GM10266 (cell line): ENCODE results near the gene CAP2.
"Not testable (repeated sequence)": the region's sequence is repeated elsewhere in the genome, so short reads cannot be mapped to it uniquely, and the experiment has no call there.

Source experiments
- DNase-seq: peaks from one replicate; pipeline ENCODE4 v3.0.0; 2012; ENCODE audit errors: extremely low spot score
- CTCF ChIP-seq: IDR thresholded peaks from 2 replicates; pipeline ENCODE4 v1.5.1; 2012; ENCODE audit warnings: mild to moderate bottlenecking, low read depth; ENCODE audit not compliant: control insufficient read depth, insufficient read depth; ENCODE audit errors: missing control alignments

Gene CAP2

GRCh38 chr6:17396256-17396655, 2.9 kb downstream of the CAP2 start:
- no peak for DNase-seq

GRCh38 chr6:17397764-17398194, 4.4 kb downstream of the CAP2 start:
- no peak for TF ChIP-seq CTCF
- DNase-seq: no peak

More at GRCh38 chr6:17396256-17396655, 2.9 kb downstream of the CAP2 start:
- no peak for TF ChIP-seq CTCF

GRCh38 chr6:17405181-17405943, 12.0 kb downstream of the CAP2 start:
- not testable (repeated sequence) for DNase-seq

- TF ChIP-seq CTCF: no peak
- no peak for DNase-seq
Measured at GRCh38 chr6:17405944-17406245, 12.5 kb downstream of the CAP2 start.

- no peak for TF ChIP-seq CTCF
- DNase-seq: no peak
Measured at GRCh38 chr6:17408081-17408480, 14.7 kb downstream of the CAP2 start.

GRCh38 chr6:17410281-17410680, 16.9 kb downstream of the CAP2 start:
- no peak for DNase-seq
- TF ChIP-seq CTCF: no peak

- no peak for DNase-seq
- no peak for TF ChIP-seq CTCF
Measured at GRCh38 chr6:17413313-17413750, 19.9 kb downstream of the CAP2 start.

GRCh38 chr6:17414395-17414794, 21.0 kb downstream of the CAP2 start:
- not testable (repeated sequence) for DNase-seq
